Lower leg skin (tissue), 3 donors: ENCODE measurements around the gene OR5AU1.

Source experiments
- POLR2A ChIP-seq, 2 donors: fragments of 450-650 bp; IDR thresholded peaks; one replicate each; pipeline ENCODE4 v1.6.1; 2016 to 2017; ENCODE audit warnings: antibody characterized with exemption in 2 of 2, mild to moderate bottlenecking in 1 of 2, moderate library complexity in 1 of 2
- TF ChIP-seq, protein P1 (sequence below), 3 donors: fragments of 450-650 bp; IDR thresholded peaks; one replicate each; pipeline ENCODE4 v1.5.1; 2016; ENCODE audit warnings: antibody characterized with exemption in 3 of 3, mild to moderate bottlenecking in 3 of 3, moderate library complexity in 2 of 3

GRCh38 chr14:21107283-21107800, 48.5 kb downstream of the OR5AU1 start:
- TF ChIP-seq POLR2A (IDR thresholded peaks at IDR 0.05) = no peak
- TF ChIP-seq, protein P1, sequence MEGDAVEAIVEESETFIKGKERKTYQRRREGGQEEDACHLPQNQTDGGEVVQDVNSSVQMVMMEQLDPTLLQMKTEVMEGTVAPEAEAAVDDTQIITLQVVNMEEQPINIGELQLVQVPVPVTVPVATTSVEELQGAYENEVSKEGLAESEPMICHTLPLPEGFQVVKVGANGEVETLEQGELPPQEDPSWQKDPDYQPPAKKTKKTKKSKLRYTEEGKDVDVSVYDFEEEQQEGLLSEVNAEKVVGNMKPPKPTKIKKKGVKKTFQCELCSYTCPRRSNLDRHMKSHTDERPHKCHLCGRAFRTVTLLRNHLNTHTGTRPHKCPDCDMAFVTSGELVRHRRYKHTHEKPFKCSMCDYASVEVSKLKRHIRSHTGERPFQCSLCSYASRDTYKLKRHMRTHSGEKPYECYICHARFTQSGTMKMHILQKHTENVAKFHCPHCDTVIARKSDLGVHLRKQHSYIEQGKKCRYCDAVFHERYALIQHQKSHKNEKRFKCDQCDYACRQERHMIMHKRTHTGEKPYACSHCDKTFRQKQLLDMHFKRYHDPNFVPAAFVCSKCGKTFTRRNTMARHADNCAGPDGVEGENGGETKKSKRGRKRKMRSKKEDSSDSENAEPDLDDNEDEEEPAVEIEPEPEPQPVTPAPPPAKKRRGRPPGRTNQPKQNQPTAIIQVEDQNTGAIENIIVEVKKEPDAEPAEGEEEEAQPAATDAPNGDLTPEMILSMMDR (IDR thresholded peaks at IDR 0.05) = no peak
